T-helper 1 cell treated with Interleukin-12 subunit alpha and Interleukin-12 subunit beta and Interleukin-4 antibody, amounts not matched to agents 30 μg/mL and 1 μg/mL, for 36 hours (primary cell): ENCODE measurements around the gene COX10.
A peak's percentile ranks its signal among the peaks of the same experiment; 100 is the strongest.

ENCODE experiments used
- H3K27ac Mint-ChIP-seq: one replicate; pipeline ENCODE4 v1.8.0; 2021; ENCODE audit warnings: mild to moderate bottlenecking, mixed read lengths
- H3K27me3 Mint-ChIP-seq: one replicate; pipeline ENCODE4 v1.8.0; 2021; ENCODE audit warnings: low read depth, mixed read lengths
- H3K36me3 Mint-ChIP-seq: one replicate; pipeline ENCODE4 v1.8.0; 2021; ENCODE audit warnings: low read depth, mixed read lengths
- H3K4me1 Mint-ChIP-seq: one replicate; pipeline ENCODE4 v1.8.0; 2021; ENCODE audit warnings: low read depth, mixed read lengths
- H3K4me3 Mint-ChIP-seq: one replicate; pipeline ENCODE4 v1.8.0; 2021; ENCODE audit warnings: mild to moderate bottlenecking, moderate library complexity, mixed read lengths
- H3K9me3 Mint-ChIP-seq: one replicate; pipeline ENCODE4 v1.8.0; 2021; ENCODE audit warnings: mixed read lengths

Gene COX10

GRCh38 chr17:14089179-14089578 lies 19.9 kb downstream of the COX10 start:
- Mint-ChIP-seq H3K4me1 (peaks cover 43% of the 10 kb centered on the region), H3K36me3 (peaks cover 24% of the 10 kb centered on the region), H3K27ac (no peak overlapping the region), H3K4me3 (no peak overlapping the region), H3K27me3 (no peaks in the 10 kb centered on the region), H3K9me3 (no peaks in the 10 kb centered on the region)

- no peak overlapping the region for H3K4me3 Mint-ChIP-seq
- H3K36me3 Mint-ChIP-seq: peaks cover 27% of the 10 kb centered on the region
- H3K4me1 Mint-ChIP-seq: peaks cover 54% of the 10 kb centered on the region
- H3K9me3 Mint-ChIP-seq: no peaks in the 10 kb centered on the region
- no peaks in the 10 kb centered on the region for H3K27me3 Mint-ChIP-seq
- H3K27ac Mint-ChIP-seq: no peak overlapping the region
These were observed 22.1 kb downstream of the COX10 start for GRCh38 chr17:14091367-14091766.

- H3K4me1 Mint-ChIP-seq: peaks cover 51% of the 10 kb centered on the region
- H3K27ac Mint-ChIP-seq: no peak overlapping the region
- peaks cover 18% of the 10 kb centered on the region for H3K36me3 Mint-ChIP-seq
- no peaks in the 10 kb centered on the region for H3K9me3 Mint-ChIP-seq
- H3K4me3 Mint-ChIP-seq: no peak overlapping the region
- no peaks in the 10 kb centered on the region for H3K27me3 Mint-ChIP-seq
These were observed 23.5 kb downstream of the COX10 start for GRCh38 chr17:14092808-14093207.

DNA sequence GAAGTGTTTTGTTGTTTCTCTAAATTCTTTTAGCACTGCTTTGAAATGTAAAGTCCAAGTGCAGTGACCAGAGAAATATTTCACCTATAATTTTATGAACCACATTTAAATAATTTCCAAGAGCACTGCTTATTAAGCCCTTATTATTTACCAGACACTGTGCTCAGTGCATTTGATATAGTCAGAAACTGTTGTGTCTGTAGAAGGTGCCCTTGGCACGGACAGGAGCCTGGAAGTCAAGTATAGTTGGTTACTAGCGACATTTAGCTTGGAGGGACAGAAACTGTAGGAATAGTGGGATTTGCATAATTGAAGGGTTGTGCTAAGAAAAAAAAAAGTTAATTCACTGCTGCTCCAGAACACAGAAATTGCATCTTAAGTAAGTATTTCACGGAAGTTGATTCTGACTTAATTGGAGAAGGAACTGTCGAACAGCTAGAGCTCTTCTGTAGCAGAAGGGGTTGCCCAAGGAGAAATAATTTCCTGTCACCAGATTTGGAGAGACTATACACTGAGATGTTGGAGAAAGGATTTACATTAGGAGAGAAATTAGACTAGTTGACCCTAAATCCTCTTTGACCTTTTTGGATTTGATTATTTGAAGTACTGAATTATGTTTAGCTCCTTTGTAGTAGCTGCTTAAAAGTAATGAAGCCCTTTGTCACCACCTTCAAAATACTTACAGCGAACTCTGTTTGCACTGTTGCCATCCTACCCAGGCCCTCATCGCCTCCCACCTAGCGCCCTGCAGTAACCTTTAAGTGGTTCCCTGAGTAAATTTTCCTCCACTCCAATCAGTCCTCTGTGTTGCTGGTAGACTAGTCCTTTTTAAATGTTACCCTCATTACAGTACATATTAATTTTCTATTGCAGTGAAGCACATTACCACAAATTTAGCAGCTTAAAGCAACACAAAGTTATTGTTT lies 25.6 kb downstream of the COX10 start:
- Mint-ChIP-seq H3K27me3 (no peaks in the 10 kb centered on the region), H3K9me3 (no peaks in the 10 kb centered on the region), H3K27ac (no peak overlapping the region), H3K4me1 (peaks cover 37% of the 10 kb centered on the region), H3K36me3 (peaks cover 6% of the 10 kb centered on the region), H3K4me3 (no peak overlapping the region)

DNA sequence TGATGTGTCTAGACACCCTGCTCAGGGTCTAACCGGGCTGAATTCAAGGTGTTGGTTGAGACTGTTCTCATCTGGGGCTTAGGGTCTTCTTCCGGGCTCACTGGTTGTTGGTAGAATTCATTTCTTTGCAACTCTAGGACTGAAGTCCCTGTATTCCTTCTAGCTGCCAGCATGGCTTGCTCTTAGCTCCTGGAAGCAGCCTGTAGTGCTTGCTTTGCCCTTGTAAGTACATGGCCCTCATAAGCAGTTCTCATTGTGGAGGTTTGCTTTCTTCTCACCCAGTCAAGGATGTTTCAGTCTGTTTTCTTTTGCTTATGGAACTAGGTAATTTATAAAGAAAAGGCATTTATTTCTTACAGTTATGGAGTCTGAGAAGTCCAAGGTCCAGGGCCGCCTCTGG lies 26.3 kb downstream of the COX10 start:
- H3K4me1 Mint-ChIP-seq: peaks cover 34% of the 10 kb centered on the region
- H3K27me3 Mint-ChIP-seq: no peaks in the 10 kb centered on the region
- no peak overlapping the region for H3K27ac Mint-ChIP-seq
- peaks cover 3% of the 10 kb centered on the region for H3K36me3 Mint-ChIP-seq
- no peaks in the 10 kb centered on the region for H3K9me3 Mint-ChIP-seq
- H3K4me3 Mint-ChIP-seq: no peak overlapping the region

DNA sequence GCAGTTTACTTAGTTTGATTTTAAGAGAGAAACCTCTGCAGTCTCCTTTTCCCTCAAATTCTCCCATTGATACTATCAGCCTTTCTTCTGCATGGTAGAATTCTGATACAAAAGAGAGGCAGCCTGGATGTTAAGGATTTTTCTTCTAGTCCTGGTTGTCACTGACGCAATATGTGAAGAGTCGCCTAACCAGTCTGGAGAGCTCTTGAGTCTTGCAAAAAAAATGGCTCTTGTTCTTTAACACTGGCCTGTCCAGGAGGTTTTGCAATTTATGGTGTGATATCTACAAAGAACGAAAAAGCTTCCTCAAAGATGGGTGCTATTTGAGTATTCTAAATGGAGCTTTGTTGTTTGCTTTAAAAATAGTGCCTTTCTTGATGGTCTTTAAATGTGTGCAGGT lies 28.9 kb downstream of the COX10 start:
- peaks cover 15% of the 10 kb centered on the region for H3K36me3 Mint-ChIP-seq
- H3K27me3 Mint-ChIP-seq: no peaks in the 10 kb centered on the region
- no peak overlapping the region for H3K27ac Mint-ChIP-seq
- H3K9me3 Mint-ChIP-seq: no peaks in the 10 kb centered on the region
- no peak overlapping the region for H3K4me3 Mint-ChIP-seq
- peaks cover 26% of the 10 kb centered on the region for H3K4me1 Mint-ChIP-seq

DNA sequence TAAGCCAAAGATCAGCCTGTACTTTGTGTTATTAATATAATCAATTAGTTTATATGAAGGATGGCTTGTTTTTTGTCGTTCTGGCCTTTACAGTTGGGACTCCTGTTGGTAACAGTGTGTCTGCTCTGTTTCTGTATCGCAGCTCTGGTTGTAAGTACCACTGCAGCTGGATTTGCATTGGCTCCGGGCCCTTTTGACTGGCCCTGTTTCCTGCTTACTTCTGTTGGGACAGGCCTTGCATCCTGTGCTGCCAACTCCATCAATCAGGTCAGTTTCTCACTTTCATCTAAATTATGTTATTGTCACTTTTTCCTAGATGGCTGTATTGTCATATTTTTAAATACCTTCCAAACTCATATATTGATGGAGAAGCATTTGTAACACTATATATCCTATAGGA lies 32.7 kb downstream of the COX10 start:
- Mint-ChIP-seq H3K4me3 (no peak overlapping the region), H3K27ac (no peak overlapping the region), H3K4me1 (peaks cover 12% of the 10 kb centered on the region), H3K36me3 (peaks cover 21% of the 10 kb centered on the region), H3K27me3 (no peaks in the 10 kb centered on the region), H3K9me3 (no peaks in the 10 kb centered on the region)

DNA sequence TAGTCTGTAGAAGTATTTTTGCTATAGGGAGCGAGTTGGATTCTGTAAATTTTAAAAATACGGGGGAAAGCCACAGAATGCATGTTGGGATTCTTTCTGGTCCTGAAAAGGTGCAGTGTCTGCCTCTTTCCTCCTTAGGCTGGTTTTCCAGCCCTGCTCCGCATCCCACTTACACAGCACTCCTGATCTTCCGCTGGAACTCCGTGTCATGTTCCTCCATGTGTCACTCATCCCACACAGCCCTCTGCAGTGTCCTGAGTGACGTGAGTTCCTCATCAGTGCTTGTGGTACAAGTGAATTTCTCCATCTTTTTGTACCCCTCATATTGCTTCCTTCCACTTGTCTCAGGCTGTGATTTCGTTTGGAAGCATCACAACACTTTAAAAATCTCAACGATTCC lies 34.5 kb downstream of the COX10 start:
- no peak overlapping the region for H3K27ac Mint-ChIP-seq
- H3K36me3 Mint-ChIP-seq: peaks cover 33% of the 10 kb centered on the region
- H3K9me3 Mint-ChIP-seq: no peaks in the 10 kb centered on the region
- H3K27me3 Mint-ChIP-seq: no peaks in the 10 kb centered on the region
- H3K4me3 Mint-ChIP-seq: no peak overlapping the region
- peaks cover 25% of the 10 kb centered on the region for H3K4me1 Mint-ChIP-seq

DNA sequence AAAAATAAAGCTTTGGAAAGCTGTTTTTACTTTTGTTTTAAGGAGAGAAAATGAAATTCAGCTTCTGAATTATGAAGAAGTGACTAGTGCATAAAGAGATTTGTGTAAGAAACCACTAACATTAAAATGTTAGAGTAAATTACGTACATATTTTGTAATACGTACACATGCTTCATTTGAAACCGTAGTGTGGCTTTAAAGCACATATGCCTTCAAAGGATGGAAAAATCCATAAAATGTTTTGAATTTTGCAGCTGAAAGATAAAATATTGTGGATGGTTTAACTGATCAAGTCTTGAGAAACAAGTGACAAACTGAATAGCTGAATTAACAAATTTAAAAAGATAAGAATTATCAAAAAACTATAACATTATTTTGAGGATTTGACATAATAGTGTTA lies 35.4 kb downstream of the COX10 start:
- no peak overlapping the region for H3K4me3 Mint-ChIP-seq
- H3K27me3 Mint-ChIP-seq: no peaks in the 10 kb centered on the region
- peaks cover 25% of the 10 kb centered on the region for H3K4me1 Mint-ChIP-seq
- no peaks in the 10 kb centered on the region for H3K9me3 Mint-ChIP-seq
- H3K36me3 Mint-ChIP-seq: peaks cover 33% of the 10 kb centered on the region
- no peak overlapping the region for H3K27ac Mint-ChIP-seq

DNA sequence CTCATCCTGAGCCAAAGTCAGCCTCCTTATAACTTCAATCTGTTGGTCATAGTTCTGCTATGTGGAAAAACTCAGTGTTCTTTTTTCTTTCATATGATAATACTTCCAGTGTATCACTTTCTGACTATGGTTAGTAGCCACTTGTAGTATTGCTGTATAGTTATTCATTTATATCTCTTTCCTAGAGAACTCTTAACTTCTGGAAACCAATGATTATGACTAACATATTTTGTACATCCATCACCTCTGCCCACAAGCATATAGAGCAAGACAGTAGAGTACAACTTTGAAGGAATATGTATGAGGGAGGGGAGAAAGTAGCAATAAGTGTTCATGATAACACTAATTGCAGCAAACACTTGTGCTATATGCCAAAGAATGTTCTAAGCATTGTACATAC lies 38.6 kb downstream of the COX10 start:
- Mint-ChIP-seq H3K27ac (no peak overlapping the region), H3K4me3 (no peak overlapping the region), H3K9me3 (no peaks in the 10 kb centered on the region), H3K27me3 (no peaks in the 10 kb centered on the region), H3K4me1 (peaks cover 35% of the 10 kb centered on the region), H3K36me3 (peaks cover 34% of the 10 kb centered on the region)

DNA sequence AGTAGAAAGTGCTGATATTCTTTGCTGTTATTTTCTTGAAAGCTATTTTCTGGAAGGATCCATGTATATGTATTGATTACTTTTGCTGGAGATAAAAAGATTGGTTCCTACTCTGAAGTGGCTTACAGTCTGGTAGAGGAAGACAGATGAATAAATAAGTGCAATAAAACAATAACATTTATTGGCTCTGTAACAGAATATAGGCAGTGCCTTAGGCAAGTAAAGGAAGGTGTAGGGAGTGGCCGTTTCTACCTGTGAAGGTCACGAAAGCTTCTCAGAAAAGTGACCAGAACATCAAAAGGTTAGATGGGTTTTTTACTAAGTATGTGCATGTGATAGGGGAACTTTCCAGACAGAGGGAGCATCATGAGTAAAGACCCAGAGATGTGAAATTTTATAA lies 43.1 kb downstream of the COX10 start:
- H3K4me1 Mint-ChIP-seq: peaks cover 61% of the 10 kb centered on the region

DNA sequence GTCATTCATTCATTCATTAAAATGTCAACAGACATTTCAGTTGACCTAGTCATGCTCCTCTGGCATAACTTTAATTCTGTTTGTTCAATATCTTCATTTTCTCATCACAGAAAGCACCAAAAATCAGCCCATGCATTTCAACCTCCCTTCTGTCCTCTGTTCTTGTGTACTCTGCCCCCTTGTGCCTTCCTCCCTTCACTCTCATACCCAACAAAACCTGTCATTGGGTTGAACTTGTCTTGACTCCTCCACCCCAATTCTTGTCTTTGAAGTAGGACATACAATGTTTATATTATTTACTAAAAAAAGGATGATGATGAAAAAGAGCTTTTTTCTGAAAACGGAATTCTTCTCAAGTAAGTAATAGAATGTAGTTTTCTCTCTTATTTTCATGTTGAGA lies 43.8 kb downstream of the COX10 start:
- Mint-ChIP-seq H3K9me3 (peaks cover 6% of the 10 kb centered on the region), H3K4me1 (peaks cover 61% of the 10 kb centered on the region), H3K27me3 (no peaks in the 10 kb centered on the region), H3K27ac (peak overlapping the region; percentile 53), H3K4me3 (no peak overlapping the region), H3K36me3 (peaks cover 32% of the 10 kb centered on the region)

More for the DNA sequence above, 43.1 kb downstream of the COX10 start:
- H3K27ac Mint-ChIP-seq: peak overlapping the region; percentile 8
- peaks cover 39% of the 10 kb centered on the region for H3K36me3 Mint-ChIP-seq
- peaks cover 6% of the 10 kb centered on the region for H3K9me3 Mint-ChIP-seq
- H3K4me3 Mint-ChIP-seq: no peak overlapping the region
- H3K27me3 Mint-ChIP-seq: no peaks in the 10 kb centered on the region

- Mint-ChIP-seq H3K27ac (peak overlapping the region; percentile 94), H3K9me3 (peaks cover 6% of the 10 kb centered on the region), H3K27me3 (no peaks in the 10 kb centered on the region), H3K4me3 (peak overlapping the region; percentile 39), H3K4me1 (peaks cover 76% of the 10 kb centered on the region), H3K36me3 (peaks cover 24% of the 10 kb centered on the region)
These were observed 47.1 kb downstream of the COX10 start for GRCh38 chr17:14116263-14117024.

DNA sequence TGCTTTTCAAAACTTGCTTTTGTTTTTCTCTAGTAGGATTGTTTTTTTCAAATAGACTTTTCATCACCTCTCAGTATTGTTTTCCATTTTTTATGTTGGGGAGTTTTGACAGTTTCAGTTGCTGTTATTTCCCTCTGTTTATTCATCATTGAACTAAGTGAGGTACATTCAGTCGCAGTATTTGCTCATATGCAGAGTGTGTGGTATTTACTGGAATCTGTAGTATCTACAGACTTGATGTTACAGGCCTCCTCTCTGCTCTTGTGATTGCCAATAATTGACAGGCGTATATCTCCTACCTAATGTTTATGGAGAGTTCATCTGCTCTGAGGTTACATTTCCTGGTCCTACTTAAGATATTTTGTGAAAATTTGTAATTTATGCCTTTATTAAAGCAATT lies 49.6 kb downstream of the COX10 start:
- no peaks in the 10 kb centered on the region for H3K27me3 Mint-ChIP-seq
- peaks cover 26% of the 10 kb centered on the region for H3K36me3 Mint-ChIP-seq
- H3K27ac Mint-ChIP-seq: peak overlapping the region; percentile 94
- H3K4me1 Mint-ChIP-seq: peaks cover 83% of the 10 kb centered on the region
- H3K9me3 Mint-ChIP-seq: peaks cover 11% of the 10 kb centered on the region
- peak overlapping the region; percentile 62 for H3K4me3 Mint-ChIP-seq

DNA sequence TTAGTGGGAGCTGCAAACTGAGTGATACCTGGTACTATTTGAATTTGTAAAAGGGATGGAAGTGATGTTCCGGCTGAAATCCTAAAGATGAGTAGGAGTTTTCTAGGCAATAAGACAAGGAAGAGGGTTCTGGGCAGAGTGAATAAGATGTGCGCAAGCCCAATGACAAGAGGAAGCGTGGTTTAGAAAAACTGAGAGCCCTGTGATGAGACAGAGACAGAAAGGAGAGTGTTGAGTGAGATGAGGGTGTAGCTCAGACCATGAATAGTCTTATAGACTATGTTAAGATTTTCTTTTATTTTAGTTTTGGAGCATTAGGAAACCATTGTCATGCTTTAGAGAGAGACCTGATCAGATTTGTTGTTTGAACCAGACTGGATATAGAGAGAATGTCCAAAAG lies 50.2 kb downstream of the COX10 start:
- H3K9me3 Mint-ChIP-seq: peaks cover 11% of the 10 kb centered on the region
- no peaks in the 10 kb centered on the region for H3K27me3 Mint-ChIP-seq
- H3K4me3 Mint-ChIP-seq: peak overlapping the region; percentile 62
- H3K27ac Mint-ChIP-seq: peak overlapping the region; percentile 94
- H3K36me3 Mint-ChIP-seq: peaks cover 24% of the 10 kb centered on the region
- H3K4me1 Mint-ChIP-seq: peaks cover 87% of the 10 kb centered on the region
